ENCODE measurements around the gene RNF32. TPM values are rescaled to one million over a fixed set of nuclear protein-coding genes. Genes with fewer than 3 reads are reported as not detected.
A peak's percentile ranks its signal among the peaks of the same experiment; 100 is the strongest.

The RNF32 gene
- total RNA-seq, 1 experiment from 2014 or later, result 3.5 TPM

DNA sequence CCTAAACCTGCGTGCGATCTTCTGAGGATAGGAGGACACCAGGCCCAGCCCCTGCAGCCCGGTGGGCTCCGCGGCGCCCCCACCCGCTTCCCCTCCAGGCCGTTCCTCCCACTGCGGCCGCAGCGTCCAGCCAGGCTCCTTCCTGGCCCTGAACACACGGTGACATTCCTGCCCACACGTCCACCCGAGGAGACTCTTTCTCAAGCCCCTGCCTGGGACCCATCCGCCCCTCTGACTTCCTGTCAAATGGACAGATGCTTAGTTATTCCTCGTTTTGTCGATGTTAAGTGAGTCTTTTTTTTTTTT is 32.4 kb upstream of the RNF32 start:
- ChIA-PET POLR2A (no interaction called here), CTCF (no interaction called here)
- Histone ChIP-seq H3K4me3 (ENCODE audit: low read depth in 2 of 2, low read length in 2 of 2) (peak overlapping the region; percentile 52 to 53), H3K27ac (ENCODE audit: low read length) (no peak overlapping the region), H3K4me1 (ENCODE audit: control insufficient read depth, insufficient read depth, low read length) (peaks cover 3% of the 10 kb centered on the region; the same call in 1 of the 2 replicates), H3K36me3 (ENCODE audit: control insufficient read depth, insufficient read depth, low read length) (no peaks in the 10 kb centered on the region), H3K9me3 (ENCODE audit: control insufficient read depth, insufficient read depth, low read depth, low read length) (no peaks in the 10 kb centered on the region), H3K27me3 (ENCODE audit: control insufficient read depth, insufficient read depth, low read length) (no peaks in the 10 kb centered on the region)
- BruUV-seq (replicated peaks), result no TSS peak
- in situ Hi-C loops (cut with HindIII; ENCODE audit: low pct_unique_long_range_greater_than_20kb, low sequenced_read_pairs) (no loop called here), intact Hi-C loops (cut with micrococcal nuclease; ENCODE audit: unreplicated experiment) (no loop called here)
- TF ChIP-seq CTCF (IDR thresholded peaks at IDR 0.05) (no peak), TCF7L2 (IDR thresholded peaks at IDR 0.05; ENCODE audit: low read depth, low read length) (no peak), POLR2AphosphoS5 (IDR thresholded peaks at IDR 0.05; ENCODE audit: low read depth, low read length) (no peak), SIN3A (IDR thresholded peaks at IDR 0.05; ENCODE audit: borderline replicate concordance, insufficient read depth, low read depth, low read length) (no peak)
- ATAC-seq (peak; percentile 71), DNase-seq (ENCODE audit: low read depth, low spot score) (no peak)

DNA sequence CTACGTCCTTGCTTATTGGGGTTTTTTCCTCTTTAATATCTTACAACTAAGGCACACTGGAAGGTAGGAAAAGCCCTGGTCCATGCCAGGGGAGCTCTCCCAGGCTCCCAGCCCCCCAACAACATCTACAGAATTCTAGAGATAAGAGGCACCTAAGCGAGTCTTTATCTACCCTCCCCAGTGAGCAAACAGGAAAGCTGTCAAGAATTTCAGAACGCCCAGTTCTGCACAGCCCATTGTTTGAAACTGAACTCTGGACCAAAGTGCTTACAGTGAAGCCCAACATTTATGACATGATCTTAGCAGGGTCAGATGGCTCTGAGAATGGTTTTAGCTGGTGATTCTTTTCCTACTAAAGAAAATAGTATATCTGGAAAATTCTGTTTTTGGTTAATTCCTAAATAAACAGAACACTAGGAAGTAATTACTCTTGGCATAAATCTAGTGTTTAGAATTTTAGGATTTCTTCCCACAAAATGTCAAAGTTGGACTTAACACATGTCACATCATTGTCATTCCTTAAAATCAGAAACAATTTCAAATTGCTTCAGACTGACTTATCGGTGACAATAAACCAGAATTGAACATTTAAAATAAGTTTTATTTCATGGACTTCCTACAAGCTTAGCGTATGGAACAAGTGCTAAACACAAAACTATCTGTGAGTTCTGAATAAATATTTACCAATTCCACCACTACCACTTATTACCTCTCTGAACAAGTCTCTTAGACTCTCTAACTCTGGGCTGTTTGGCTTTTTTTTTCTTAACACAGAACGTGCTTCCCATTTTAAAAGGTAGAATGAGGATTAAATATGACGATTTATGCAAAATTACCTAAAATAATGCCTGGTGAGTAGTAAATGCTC is 31.3 kb upstream of the RNF32 start:
- peaks cover 3% of the 10 kb centered on the region; the same call in 1 of the 2 replicates for H3K4me1 ChIP-seq (ENCODE audit: control insufficient read depth, insufficient read depth, low read length)
- DNase-seq (ENCODE audit: low read depth, low spot score) (no peak), ATAC-seq (no peak)
- in situ Hi-C loops (cut with HindIII; ENCODE audit: low pct_unique_long_range_greater_than_20kb, low sequenced_read_pairs) (no loop called here), intact Hi-C loops (cut with micrococcal nuclease; ENCODE audit: unreplicated experiment) (no loop called here)
- no peaks in the 10 kb centered on the region for H3K36me3 ChIP-seq (ENCODE audit: control insufficient read depth, insufficient read depth, low read length)
- no peaks in the 10 kb centered on the region for H3K27me3 ChIP-seq (ENCODE audit: control insufficient read depth, insufficient read depth, low read length)
- H3K9me3 ChIP-seq (ENCODE audit: control insufficient read depth, insufficient read depth, low read depth, low read length), result no peaks in the 10 kb centered on the region
- no peak overlapping the region for H3K4me3 ChIP-seq (ENCODE audit: low read depth in 2 of 2, low read length in 2 of 2)
- no TSS peak for BruUV-seq (replicated peaks)
- POLR2A ChIA-PET, result no interaction called here
- CTCF ChIA-PET, result no interaction called here
- no peak overlapping the region for H3K27ac ChIP-seq (ENCODE audit: low read length)
- TF ChIP-seq TCF7L2 (IDR thresholded peaks at IDR 0.05; ENCODE audit: low read depth, low read length) (no peak), REST (IDR thresholded peaks at IDR 0.05; ENCODE audit: insufficient read depth in 1 of 2, low read depth in 2 of 2, low read length in 1 of 2) (no peak), CTCF (IDR thresholded peaks at IDR 0.05) (no peak), SIN3A (IDR thresholded peaks at IDR 0.05; ENCODE audit: borderline replicate concordance, insufficient read depth, low read depth, low read length) (no peak), POLR2AphosphoS5 (IDR thresholded peaks at IDR 0.05; ENCODE audit: low read depth, low read length) (no peak)
